Measurements from ENCODE around the gene ST3GAL2.

Gene ST3GAL2

DNA sequence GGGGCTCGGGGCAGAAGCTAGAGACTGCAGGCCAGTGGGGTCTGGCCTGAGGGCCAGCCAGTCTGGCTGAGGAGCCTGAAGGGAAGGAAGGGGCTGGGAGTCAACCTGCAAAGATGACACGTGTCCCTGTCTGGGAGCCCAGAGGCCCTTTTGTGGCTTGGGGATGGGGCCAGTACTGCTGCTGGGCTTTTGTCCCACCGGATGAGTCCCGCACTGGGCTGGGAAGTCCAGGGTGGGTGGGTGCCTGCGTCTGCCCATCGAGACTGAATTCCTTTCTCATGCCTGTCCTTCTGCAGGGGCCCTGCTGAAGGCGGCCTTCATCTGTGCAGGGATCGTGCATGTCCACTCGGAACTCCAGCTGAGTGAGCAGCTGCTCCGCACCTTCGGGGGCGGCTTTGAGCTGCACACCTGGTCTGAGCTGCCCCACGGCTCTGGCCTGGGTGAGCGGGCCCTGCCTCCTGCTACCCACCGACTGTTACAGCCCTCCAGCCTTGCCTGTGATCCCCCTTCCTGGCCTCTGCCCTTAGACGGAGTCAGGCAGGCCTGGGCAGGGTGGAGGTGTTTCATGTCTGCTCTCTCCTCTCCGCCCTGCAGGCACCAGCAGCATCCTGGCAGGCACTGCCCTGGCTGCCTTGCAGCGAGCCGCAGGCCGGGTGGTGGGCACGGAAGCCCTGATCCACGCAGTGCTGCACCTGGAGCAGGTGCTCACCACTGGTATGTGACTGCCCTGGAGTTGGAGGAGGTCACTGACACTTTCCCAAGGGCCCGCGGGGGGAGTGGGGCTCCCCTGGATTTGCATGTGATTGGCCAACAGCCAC lies 36.4 kb upstream of the ST3GAL2 start:
- TF ChIP-seq POLR2AphosphoS5 (IDR thresholded peaks at IDR 0.05; ENCODE audit: low read depth, low read length) (no peak), TAF1 (IDR thresholded peaks at IDR 0.05; ENCODE audit: borderline replicate concordance, low read depth, low read length) (no peak), POLR2A (IDR thresholded peaks at IDR 0.05; ENCODE audit: low read depth, low read length) (no peak)
- FAIRE-seq (no peak), DNase-seq (ENCODE audit: insufficient read length) (no peak)

DNA sequence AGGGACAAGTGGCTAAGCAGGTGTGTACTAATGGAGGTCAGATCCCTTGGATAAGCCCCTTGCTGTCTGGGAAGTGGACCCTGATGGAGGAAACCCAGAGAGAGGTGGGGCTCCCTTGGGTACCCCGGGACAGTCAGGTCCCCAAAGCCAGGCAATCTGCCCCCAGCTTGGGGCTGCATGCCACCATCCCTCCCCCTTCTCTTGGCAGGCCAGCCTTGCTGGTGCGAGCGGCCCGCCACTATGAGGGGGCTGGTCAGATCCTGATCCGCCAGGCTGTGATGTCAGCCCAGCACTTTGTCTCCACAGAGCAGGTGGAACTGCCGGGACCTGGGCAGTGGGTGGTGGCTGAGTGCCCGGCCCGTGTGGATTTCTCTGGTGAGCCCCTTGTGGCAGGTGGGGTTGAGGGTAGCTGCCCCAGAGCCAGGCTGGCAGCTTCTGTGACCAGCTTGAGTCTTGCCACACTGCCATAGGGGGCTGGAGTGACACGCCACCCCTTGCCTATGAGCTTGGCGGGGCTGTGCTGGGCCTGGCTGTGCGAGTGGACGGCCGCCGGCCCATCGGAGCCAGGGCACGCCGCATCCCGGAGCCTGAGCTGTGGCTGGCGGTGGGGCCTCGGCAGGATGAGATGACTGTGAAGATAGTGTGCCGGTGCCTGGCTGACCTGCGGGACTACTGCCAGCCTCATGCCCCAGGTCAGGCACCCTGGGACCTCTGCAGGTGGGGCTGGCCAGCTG lies 35.6 kb upstream of the ST3GAL2 start:
- no peak for FAIRE-seq
- no peak for DNase-seq (ENCODE audit: insufficient read length)
- no peak for TF ChIP-seq TAF1 (IDR thresholded peaks at IDR 0.05; ENCODE audit: borderline replicate concordance, low read depth, low read length)
- TF ChIP-seq POLR2A (IDR thresholded peaks at IDR 0.05; ENCODE audit: low read depth, low read length) = no peak
- no peak for TF ChIP-seq POLR2AphosphoS5 (IDR thresholded peaks at IDR 0.05; ENCODE audit: low read depth, low read length)

DNA sequence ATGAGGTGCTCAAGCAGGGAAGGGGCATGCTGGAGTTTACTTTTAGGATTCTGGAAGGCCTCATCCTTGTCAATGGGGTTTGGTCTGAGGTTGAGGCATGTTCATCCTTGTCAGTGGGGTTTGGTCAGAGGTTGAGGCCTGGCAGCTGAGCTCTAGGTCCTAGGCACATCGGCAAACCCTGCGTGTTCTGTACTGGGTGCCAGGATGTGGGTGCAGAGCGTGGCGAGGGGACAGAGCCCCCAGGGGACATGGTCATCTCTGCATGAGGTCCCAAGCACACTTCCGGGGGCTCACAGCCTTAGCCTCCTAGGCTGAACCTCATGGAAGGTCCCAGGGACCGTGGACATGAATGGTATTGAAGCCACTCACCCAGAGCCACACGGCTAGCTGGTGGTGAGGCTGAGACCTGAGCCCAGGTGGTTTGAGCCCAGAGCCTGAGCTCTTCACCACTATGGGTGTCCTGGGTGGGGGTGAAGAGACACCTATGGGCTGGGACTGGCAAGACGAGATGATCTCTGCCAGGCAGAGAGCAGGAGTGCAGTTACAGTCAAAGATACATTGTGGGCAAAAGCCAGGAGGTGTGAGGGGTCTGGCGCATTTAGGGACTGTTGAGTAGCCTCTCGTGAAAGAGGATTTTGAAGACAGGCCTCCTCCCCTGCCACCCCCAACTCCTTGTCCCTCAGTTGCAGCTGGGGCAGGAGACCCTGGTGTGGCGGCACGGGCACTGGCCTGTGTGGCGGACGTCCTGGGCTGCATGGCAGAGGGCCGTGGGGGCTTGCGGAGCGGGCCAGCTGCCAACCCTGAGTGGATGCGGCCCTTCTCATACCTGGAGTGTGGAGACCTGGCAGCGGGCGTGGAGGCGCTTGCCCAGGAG lies 34.8 kb upstream of the ST3GAL2 start:
- FAIRE-seq (no peak), DNase-seq (ENCODE audit: insufficient read length) (no peak)
- TF ChIP-seq POLR2AphosphoS5 (IDR thresholded peaks at IDR 0.05; ENCODE audit: low read depth, low read length) (no peak), TAF1 (IDR thresholded peaks at IDR 0.05; ENCODE audit: borderline replicate concordance, low read depth, low read length) (no peak), POLR2A (IDR thresholded peaks at IDR 0.05; ENCODE audit: low read depth, low read length) (no peak)

DNA sequence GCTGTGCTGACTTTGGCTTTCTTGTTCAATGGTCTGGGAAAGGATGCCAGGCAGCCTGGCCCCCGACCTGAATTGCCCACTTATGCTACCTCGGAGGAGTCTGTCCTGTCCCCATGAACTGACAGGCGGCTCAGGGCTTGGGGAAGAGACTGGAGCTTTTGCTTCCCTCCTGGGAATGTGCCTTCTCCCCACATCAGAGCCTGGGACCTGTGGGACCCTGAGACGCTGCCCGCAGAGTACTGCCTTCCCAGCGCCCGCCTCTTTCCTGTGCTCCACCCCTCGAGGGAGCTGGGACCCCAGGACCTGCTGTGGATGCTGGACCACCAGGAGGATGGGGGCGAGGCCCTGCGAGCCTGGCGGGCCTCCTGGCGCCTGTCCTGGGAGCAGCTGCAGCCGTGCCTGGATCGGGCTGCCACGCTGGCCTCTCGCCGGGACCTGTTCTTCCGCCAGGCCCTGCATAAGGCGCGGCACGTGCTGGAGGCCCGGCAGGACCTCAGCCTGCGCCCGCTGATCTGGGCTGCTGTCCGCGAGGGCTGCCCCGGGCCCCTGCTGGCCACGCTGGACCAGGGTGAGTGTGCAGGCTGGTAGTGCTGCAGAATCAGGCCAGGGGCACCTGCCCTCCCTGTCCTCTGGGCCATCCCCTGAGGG lies 34.0 kb upstream of the ST3GAL2 start:
- FAIRE-seq (no peak), DNase-seq (ENCODE audit: insufficient read length) (no peak)

DNA sequence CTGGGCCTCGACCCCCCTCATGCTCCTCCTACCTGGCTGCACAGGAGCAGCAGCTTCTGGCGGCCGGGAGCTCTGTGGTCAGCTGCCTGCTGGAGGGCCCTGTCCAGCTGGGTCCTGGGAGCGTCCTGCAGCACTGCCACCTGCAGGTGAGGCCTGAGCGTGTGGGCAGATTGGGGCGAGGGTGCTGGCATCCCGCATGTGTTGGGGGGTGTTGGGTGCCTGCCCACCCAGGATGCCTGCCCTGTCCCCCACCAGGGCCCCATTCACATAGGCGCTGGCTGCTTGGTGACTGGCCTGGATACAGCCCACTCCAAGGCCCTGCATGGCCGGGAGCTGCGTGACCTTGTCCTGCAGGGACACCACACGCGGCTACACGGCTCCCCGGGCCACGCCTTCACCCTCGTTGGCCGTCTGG lies 32.0 kb upstream of the ST3GAL2 start:
- DNase-seq (ENCODE audit: insufficient read length) (no peak), FAIRE-seq (no peak)
- no peak for TF ChIP-seq POLR2A (IDR thresholded peaks at IDR 0.05; ENCODE audit: low read depth, low read length)
- no peak for TF ChIP-seq POLR2AphosphoS5 (IDR thresholded peaks at IDR 0.05; ENCODE audit: low read depth, low read length)
- no peak for TF ChIP-seq TAF1 (IDR thresholded peaks at IDR 0.05; ENCODE audit: borderline replicate concordance, low read depth, low read length)

More for the DNA sequence above, 34.0 kb upstream of the ST3GAL2 start:
- TF ChIP-seq TAF1 (IDR thresholded peaks at IDR 0.05; ENCODE audit: borderline replicate concordance, low read depth, low read length) (no peak), POLR2AphosphoS5 (IDR thresholded peaks at IDR 0.05; ENCODE audit: low read depth, low read length) (no peak), POLR2A (IDR thresholded peaks at IDR 0.05; ENCODE audit: low read depth, low read length) (no peak)

DNA sequence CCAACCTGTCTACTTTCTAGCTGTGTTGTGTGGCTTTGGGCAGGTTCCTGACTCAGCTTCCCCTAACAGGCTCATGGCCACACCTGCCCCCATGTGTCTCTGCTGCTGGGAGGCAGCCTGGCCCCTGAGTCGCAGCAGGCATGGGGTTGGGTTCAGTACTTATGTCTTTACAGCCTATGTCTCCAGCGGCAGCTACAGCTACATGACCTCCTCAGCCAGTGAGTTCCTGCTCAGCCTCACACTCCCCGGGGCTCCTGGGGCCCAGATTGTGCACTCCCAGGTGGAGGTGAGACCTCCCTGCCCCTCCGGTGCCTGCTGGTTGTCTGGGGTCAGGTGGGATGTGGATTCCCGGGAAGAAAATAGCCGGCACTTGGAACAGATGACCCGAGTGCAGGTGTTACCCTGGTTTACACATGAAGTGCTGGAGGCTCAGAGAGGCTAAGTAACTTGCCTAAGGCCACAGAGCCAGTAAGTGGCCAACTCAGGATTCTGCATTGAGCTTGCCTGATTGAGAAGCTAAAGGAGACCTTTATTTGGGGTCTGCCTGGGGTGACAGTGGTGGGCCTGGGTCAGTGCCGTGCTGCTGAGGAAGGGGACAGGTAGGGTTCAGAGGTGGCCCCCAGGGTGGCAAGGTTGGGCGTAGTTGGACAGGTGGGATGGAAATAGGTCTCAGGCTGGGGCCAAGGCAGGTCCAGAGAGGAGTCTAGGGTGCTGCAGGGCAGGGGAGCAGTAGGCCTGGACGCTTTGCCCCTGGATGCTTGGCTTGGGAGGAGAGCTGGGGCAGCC lies 31.4 kb upstream of the ST3GAL2 start:
- FAIRE-seq (no peak), DNase-seq (ENCODE audit: insufficient read length) (no peak)
- TF ChIP-seq POLR2AphosphoS5 (IDR thresholded peaks at IDR 0.05; ENCODE audit: low read depth, low read length) (no peak), TAF1 (IDR thresholded peaks at IDR 0.05; ENCODE audit: borderline replicate concordance, low read depth, low read length) (no peak), POLR2A (IDR thresholded peaks at IDR 0.05; ENCODE audit: low read depth, low read length) (no peak)

DNA sequence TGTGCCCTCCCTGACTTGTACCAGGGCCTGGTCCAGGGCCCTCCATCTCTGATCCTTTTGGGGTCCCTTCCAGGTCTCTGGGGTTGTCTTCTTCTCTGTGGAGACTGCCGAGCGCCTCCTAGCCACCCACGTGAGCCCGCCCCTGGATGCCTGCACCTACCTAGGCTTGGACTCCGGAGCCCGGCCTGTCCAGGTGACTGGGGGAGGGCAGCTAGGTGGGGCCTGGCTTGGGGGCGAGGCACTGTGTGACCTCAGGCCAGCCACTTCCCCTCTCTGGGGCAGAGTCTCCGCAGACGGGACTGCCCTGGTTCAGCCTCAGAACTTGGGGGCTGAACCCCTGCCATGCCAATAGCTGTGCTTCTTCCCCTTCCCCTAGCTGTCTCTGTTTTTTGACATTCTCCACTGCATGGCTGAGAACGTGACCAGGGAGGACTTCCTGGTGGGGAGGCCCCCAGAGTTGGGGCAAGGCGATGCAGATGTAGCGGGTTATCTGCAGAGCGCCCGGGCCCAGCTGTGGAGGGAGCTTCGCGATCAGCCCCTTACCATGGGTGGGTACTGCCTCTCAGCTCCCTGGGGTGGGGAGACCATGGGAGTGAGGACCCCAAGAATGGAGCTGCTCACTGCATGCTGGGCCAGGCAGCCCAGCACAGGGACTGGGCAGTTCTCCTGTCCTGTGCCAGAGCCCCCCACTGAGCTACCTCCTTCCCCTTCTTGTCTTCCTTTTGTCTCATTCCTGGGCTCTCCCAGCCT lies 30.1 kb upstream of the ST3GAL2 start:
- FAIRE-seq (no peak), DNase-seq (ENCODE audit: insufficient read length) (no peak)
- TF ChIP-seq POLR2A (IDR thresholded peaks at IDR 0.05; ENCODE audit: low read depth, low read length) (no peak), TAF1 (IDR thresholded peaks at IDR 0.05; ENCODE audit: borderline replicate concordance, low read depth, low read length) (no peak), POLR2AphosphoS5 (IDR thresholded peaks at IDR 0.05; ENCODE audit: low read depth, low read length) (no peak)

DNA sequence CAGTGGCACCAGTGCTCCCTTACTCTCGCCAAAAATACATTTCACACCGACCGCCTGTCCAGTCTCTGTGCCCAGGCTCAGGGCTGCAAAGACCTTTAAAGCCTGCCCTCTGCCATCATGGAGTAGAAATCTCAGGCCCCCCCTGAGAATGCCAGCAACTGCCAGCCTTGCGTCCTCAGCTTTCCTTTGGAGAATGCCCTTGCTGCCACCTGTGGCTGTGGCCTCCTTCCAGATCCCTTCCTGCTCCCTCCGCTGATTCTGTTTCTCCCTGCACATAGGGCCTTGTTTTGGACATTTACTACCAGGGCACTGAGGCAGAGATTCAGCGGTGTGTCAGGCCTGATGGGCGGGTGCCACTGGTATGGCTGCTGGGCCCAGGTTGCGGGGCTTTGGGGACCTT lies 28.7 kb upstream of the ST3GAL2 start:
- DNase-seq (ENCODE audit: insufficient read length) (no peak), FAIRE-seq (no peak)
- TF ChIP-seq POLR2AphosphoS5 (IDR thresholded peaks at IDR 0.05; ENCODE audit: low read depth, low read length) (no peak), POLR2A (IDR thresholded peaks at IDR 0.05; ENCODE audit: low read depth, low read length) (no peak), TAF1 (IDR thresholded peaks at IDR 0.05; ENCODE audit: borderline replicate concordance, low read depth, low read length) (no peak)

DNA sequence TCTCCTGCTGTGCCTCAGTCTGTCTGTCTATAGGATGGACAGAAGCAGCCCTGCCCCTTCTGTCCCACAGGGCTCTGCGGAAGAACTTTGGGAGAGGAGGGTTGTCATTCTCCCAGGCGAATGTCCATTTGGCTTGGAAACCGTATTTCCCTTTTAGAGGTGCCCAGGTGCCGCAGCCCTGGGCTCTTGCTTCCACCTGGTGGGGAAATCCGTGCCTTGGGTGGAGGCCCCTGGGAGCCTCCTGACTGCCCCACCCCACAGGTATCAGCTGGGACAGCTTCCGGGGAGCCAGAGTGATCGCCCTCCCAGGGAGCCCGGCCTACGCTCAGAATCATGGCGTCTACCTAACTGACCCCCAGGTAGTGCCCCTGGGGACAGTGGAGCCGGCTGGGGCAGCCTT lies 28.2 kb upstream of the ST3GAL2 start:
- DNase-seq (ENCODE audit: insufficient read length) (no peak), FAIRE-seq (no peak)
- no peak for TF ChIP-seq TAF1 (IDR thresholded peaks at IDR 0.05; ENCODE audit: borderline replicate concordance, low read depth, low read length)
- no peak for TF ChIP-seq POLR2AphosphoS5 (IDR thresholded peaks at IDR 0.05; ENCODE audit: low read depth, low read length)
- TF ChIP-seq POLR2A (IDR thresholded peaks at IDR 0.05; ENCODE audit: low read depth, low read length) = no peak

DNA sequence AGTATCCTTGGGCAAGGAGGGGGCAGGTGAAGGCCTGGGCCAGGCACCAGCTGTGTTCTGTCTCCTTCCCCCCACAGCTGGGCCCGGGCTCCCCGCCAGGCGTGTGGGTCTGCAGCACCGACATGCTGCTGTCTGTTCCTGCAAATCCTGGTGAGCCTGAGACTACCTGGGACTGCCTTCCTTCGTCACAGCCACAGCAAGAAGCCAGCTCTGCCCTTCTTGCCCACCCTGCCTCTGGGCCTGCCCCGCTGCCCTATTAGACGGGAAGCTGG lies 27.8 kb upstream of the ST3GAL2 start:
- TF ChIP-seq POLR2A (IDR thresholded peaks at IDR 0.05; ENCODE audit: low read depth, low read length) (no peak), POLR2AphosphoS5 (IDR thresholded peaks at IDR 0.05; ENCODE audit: low read depth, low read length) (no peak), TAF1 (IDR thresholded peaks at IDR 0.05; ENCODE audit: borderline replicate concordance, low read depth, low read length) (no peak)
- FAIRE-seq (no peak), DNase-seq (ENCODE audit: insufficient read length) (no peak)
